Measurements from ENCODE around the gene YIF1B. TPM values are rescaled to one million over a fixed set of nuclear protein-coding genes. Genes with fewer than 3 reads are reported as not detected.

Gene YIF1B
- total RNA-seq, 4 donors from 2014 or later, result 10.8 to 26.5 (median 21.5) TPM

DNA sequence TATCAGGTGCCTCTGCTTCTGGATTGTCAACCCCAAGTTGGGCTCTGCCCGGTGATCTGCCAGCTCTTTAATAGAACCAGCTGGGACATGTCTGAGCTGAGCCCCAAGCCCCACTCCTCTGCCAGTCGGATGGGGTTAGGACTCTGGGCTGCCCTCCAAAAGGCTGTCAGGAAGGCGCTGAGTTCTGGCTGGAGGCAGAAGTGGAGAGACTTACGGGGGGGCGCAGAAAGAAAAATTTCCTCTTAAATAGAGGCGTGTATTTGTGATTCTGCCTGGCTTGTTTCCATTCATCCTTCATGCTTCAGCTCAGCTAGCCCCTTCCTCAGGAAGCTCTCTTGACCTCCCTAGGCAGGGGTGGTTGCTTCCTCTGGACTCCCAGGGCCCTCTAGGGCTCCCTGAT lies 2.9 kb upstream of the YIF1B start:
- WGBS, result 26% methylated on average over 6 of the region's 6 CpGs
- TF ChIP-seq, protein P1, sequence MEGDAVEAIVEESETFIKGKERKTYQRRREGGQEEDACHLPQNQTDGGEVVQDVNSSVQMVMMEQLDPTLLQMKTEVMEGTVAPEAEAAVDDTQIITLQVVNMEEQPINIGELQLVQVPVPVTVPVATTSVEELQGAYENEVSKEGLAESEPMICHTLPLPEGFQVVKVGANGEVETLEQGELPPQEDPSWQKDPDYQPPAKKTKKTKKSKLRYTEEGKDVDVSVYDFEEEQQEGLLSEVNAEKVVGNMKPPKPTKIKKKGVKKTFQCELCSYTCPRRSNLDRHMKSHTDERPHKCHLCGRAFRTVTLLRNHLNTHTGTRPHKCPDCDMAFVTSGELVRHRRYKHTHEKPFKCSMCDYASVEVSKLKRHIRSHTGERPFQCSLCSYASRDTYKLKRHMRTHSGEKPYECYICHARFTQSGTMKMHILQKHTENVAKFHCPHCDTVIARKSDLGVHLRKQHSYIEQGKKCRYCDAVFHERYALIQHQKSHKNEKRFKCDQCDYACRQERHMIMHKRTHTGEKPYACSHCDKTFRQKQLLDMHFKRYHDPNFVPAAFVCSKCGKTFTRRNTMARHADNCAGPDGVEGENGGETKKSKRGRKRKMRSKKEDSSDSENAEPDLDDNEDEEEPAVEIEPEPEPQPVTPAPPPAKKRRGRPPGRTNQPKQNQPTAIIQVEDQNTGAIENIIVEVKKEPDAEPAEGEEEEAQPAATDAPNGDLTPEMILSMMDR (IDR thresholded peaks at IDR 0.05), result no peak
- TF ChIP-seq EP300 (IDR thresholded peaks at IDR 0.05) (no peak), POLR2AphosphoS5 (IDR thresholded peaks at IDR 0.05) (no peak), POLR2A (IDR thresholded peaks at IDR 0.05; ENCODE audit: low read depth) (no peak)
- Histone ChIP-seq H3K4me3 (peak overlapping the region in 1 of 4 donors; percentile 63), H3K27me3 (no peaks in the 10 kb centered on the region), H3K9me3 (no peaks in the 10 kb centered on the region), H3K36me3 (no peaks in the 10 kb centered on the region), H3K27ac (replicated peaks in 1 of 4) (peak overlapping the region; percentile 65 to 82 (median 80)), H3K4me1 (peaks cover 41 to 75% (median 62%) of the 10 kb centered on the region in 4 donors)
- no peak for DNase-seq (ENCODE audit: extremely low spot score)
- intact Hi-C loops (cut with DNase I), result no loop called here

DNA sequence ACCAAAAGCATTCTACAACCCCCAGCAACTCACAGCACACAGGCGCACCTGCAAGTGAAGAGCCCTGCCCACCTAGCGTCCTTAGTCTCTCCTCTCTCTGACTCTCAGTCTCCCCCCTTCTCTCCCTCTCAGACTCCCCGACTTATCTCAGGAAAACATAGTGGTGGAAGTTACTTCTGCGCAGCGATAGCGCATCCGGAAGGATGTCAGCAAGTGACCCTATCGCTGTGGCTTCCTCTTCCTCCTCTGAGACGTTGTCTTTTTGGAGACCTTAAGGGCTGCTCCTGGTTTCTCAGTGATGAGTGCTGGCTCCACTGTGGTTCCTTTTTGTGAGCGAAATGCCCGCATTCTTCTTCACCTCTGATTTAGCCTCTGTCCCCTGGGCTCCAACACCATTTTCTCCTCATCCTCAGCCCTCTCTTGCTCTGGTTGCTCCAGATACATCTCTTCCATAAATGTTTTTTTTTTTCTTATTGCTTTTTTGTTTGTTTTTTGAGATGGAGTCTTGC lies 1.4 kb upstream of the YIF1B start:
- TF ChIP-seq POLR2AphosphoS5 (IDR thresholded peaks at IDR 0.05) (no peak), POLR2A (IDR thresholded peaks at IDR 0.05; ENCODE audit: low read depth) (no peak), EP300 (IDR thresholded peaks at IDR 0.05) (no peak)
- TF ChIP-seq, protein P1 (IDR thresholded peaks at IDR 0.05), result no peak
- peak overlapping the region in 3 of 4 donors; percentile 49 to 83 (median 74) for H3K27ac ChIP-seq (replicated peaks in 1 of 4)
- H3K4me1 ChIP-seq, result peaks cover 41 to 70% (median 59%) of the 10 kb centered on the region in 4 donors
- peak overlapping the region in 2 of 4 donors; percentile 9 to 29 for H3K4me3 ChIP-seq
- no peak for DNase-seq (ENCODE audit: extremely low spot score)
- WGBS, result 69% methylated on average over 11 of the region's 11 CpGs
- H3K27me3 ChIP-seq, result no peaks in the 10 kb centered on the region
- no peaks in the 10 kb centered on the region for H3K9me3 ChIP-seq
- intact Hi-C loops (cut with DNase I), result no loop called here
- H3K36me3 ChIP-seq, result no peaks in the 10 kb centered on the region

DNA sequence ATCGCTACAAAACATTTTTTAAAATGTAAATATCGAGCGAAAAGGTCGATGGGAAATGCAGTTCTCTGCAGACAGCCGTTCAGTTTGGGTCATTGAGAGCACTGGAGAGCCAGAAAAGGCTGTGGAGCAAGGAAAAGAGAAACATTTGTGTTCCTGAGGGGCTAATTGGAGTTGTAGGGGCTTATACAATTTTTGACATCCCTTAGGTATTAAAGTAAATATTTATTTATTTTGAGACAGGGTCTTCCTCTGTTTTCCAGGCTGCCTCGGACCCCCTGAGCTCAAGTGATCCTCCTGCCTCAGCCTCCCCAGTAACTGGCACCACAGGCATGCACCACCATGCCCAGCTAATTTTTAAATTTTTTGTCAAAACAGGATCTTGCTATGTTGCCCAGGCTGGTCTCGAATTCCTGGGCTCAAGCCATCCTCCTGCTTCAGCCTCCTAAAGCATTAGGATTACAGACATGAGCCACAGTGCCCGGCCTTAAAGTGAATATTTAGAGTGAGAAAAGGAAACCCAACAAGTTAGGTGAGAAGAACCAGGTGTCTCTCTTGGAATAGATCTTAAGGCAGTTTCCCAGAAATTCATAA lies 825 bp upstream of the YIF1B start:
- Histone ChIP-seq H3K9me3 (no peaks in the 10 kb centered on the region), H3K4me1 (peaks cover 41 to 64% (median 55%) of the 10 kb centered on the region in 4 donors), H3K36me3 (no peaks in the 10 kb centered on the region), H3K27me3 (no peaks in the 10 kb centered on the region), H3K27ac (replicated peaks in 1 of 4) (peak overlapping the region; percentile 74 to 87 (median 81)), H3K4me3 (peak overlapping the region; percentile 62 to 67 (median 64))
- DNase-seq (ENCODE audit: extremely low spot score), result no peak
- TF ChIP-seq, protein P1 (IDR thresholded peaks at IDR 0.05), result no peak
- TF ChIP-seq EP300 (IDR thresholded peaks at IDR 0.05) (no peak), POLR2AphosphoS5 (IDR thresholded peaks at IDR 0.05) (no peak), POLR2A (IDR thresholded peaks at IDR 0.05; ENCODE audit: low read depth) (no peak)
- 34% methylated on average over 8 of the region's 8 CpGs for WGBS
- intact Hi-C loops (cut with DNase I), result no loop called here

DNA sequence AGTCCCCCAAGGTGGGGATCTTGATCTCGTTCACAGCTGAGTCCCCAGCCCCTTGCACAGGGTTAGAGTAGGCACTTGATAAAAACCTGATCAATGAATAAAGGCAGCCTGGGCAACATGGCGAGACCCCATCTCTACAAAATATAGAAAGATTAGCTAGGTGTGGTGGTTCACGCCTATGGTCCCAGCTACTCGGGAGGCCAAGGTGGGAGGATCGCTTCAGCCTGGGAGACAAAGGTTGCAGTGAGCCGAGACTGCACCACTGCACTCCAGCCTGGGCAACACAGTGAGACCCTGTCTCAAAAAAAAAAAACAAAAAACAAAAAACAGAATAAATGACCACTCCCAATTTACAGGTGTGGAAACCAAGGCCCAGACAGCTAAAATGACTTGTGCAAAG lies 4.8 kb downstream of the YIF1B start:
- intact Hi-C loops (cut with DNase I), result no loop called here
- Histone ChIP-seq H3K4me3 (no peak overlapping the region), H3K27ac (replicated peaks in 1 of 4) (no peak overlapping the region), H3K36me3 (peaks cover 13 to 38% (median 34%) of the 10 kb centered on the region in 4 donors), H3K9me3 (no peaks in the 10 kb centered on the region), H3K4me1 (peaks cover 6 to 18% (median 11%) of the 10 kb centered on the region in 4 donors), H3K27me3 (no peaks in the 10 kb centered on the region)
- no peak for DNase-seq (ENCODE audit: extremely low spot score)
- TF ChIP-seq POLR2A (IDR thresholded peaks at IDR 0.05; ENCODE audit: low read depth) (no peak), POLR2AphosphoS5 (IDR thresholded peaks at IDR 0.05) (no peak), EP300 (IDR thresholded peaks at IDR 0.05) (no peak)
- TF ChIP-seq, protein P1 (IDR thresholded peaks at IDR 0.05), result no peak
- 92% methylated on average over 6 of the region's 6 CpGs for WGBS
